HepG2 (cell line): Measurements from ENCODE around the gene KLF7. TPM values are rescaled to one million over a fixed set of nuclear protein-coding genes. Genes with fewer than 3 reads are reported as not detected.

Source experiments
- ATAC-seq: fragments of 200-7000 bp; cut with Tn5 transposase; 3 replicates; pipeline ENCODE4 v1.9.1; 2020; ENCODE audit warnings: mild to moderate bottlenecking, moderate library complexity
- BruUV-seq: library from RNA; stranded (reverse); fragments of 400-500 nt; replicated peaks from 2 replicates; lab custom pipeline; 2021; lab: Mats Ljungman, UMichigan
- CTCF ChIA-PET: fragments of 300-600 bp; formaldehyde crosslinking; extraction: SDS; loops from one replicate; lab custom pipeline; 2021; ENCODE audit warnings: low total read pairs, inconsistent platforms, low intra/inter-chr PET ratio; lab: Yijun Ruan, JAX
- POLR2A ChIA-PET: fragments of 350-600 bp; sonication (Branson Sonifier 250); formaldehyde crosslinking; loops from one replicate; lab custom pipeline; 2020; ENCODE audit warnings: antibody characterized with exemption, inconsistent platforms; lab: Yijun Ruan, JAX
- DNase-seq: peaks from one replicate; pipeline ENCODE4 v3.0.0-alpha.2; 2015; ENCODE audit warnings: low spot score
- FAIRE-seq: peaks from 3 replicates; lab custom pipeline; 2011; peaks lifted over from hg19 to GRCh38; lab: Jason Lieb, UNC
- H2AFZ ChIP-seq: one replicate; pipeline ENCODE4 v1.6.1; 2011; ENCODE audit warnings: low read length, inconsistent platforms
- H3K27ac ChIP-seq: fragments of 300-600 bp; 3 replicates; pipeline ENCODE4 v1.8.0; 2011; ENCODE audit warnings: mixed run types, mild to moderate bottlenecking, mixed read lengths, low read length, inconsistent platforms; ENCODE audit not compliant: insufficient read depth; ENCODE audit errors: extremely low read length
- H3K27me3 ChIP-seq, 2 experiments: fragments of 200-600 bp in 1 of 2; 2 replicates in 1 of 2; 3 replicates in 1 of 2; pipeline versions ENCODE4 v1.6.0 to v1.8.0; 2011; ENCODE audit warnings: low read length in 2 of 2, mild to moderate bottlenecking in 2 of 2, moderate library complexity in 2 of 2, inconsistent platforms in 1 of 2; ENCODE audit not compliant: insufficient read depth in 2 of 2, control insufficient read depth in 1 of 2
- H3K36me3 ChIP-seq, 2 experiments: fragments of 200-600 bp in 1 of 2; replicated peaks in 1 of 2; 2 replicates in 1 of 2; 3 replicates in 1 of 2; pipeline versions ENCODE4 v1.5.1 to v1.8.0; 2011; ENCODE audit warnings: low read length in 2 of 2, inconsistent platforms in 1 of 2; ENCODE audit not compliant: insufficient read depth in 2 of 2, control insufficient read depth in 1 of 2
- H3K4me1 ChIP-seq: 2 replicates; pipeline ENCODE4 v1.5.1; 2012; ENCODE audit warnings: low read length, inconsistent platforms; ENCODE audit not compliant: insufficient read depth
- H3K4me2 ChIP-seq: 2 replicates; pipeline ENCODE4 v1.6.0; 2011; ENCODE audit warnings: low read depth, low read length, inconsistent platforms
- H3K4me3 ChIP-seq, 3 experiments: fragments of 200-600 bp in 1 of 3; sonication (generic), shearing (Covaris generic) in 1 of 3; replicated peaks in 1 of 3; 2 replicates each; pipeline ENCODE4 v1.5.1; 2011 to 2016; ENCODE audit warnings: low read length in 3 of 3, inconsistent platforms in 2 of 3, low read depth in 2 of 3, mild to moderate bottlenecking in 2 of 3, control low read depth in 1 of 3, mixed read lengths in 1 of 3; ENCODE audit not compliant: insufficient read depth in 1 of 3
- H3K79me2 ChIP-seq: one replicate; pipeline ENCODE4 v1.6.1; 2011; ENCODE audit warnings: low read length, inconsistent platforms; ENCODE audit not compliant: insufficient read depth
- H3K9ac ChIP-seq: 2 replicates; pipeline ENCODE4 v1.6.0; 2011; ENCODE audit warnings: mild to moderate bottlenecking, low read depth, low read length, inconsistent platforms; ENCODE audit not compliant: insufficient read depth
- H3K9me3 ChIP-seq: 2 replicates; pipeline ENCODE4 v1.5.1; 2012; ENCODE audit warnings: mild to moderate bottlenecking, low read length
- H4K20me1 ChIP-seq: 2 replicates; pipeline ENCODE4 v1.6.0; 2011; ENCODE audit warnings: inconsistent platforms, mild to moderate bottlenecking, low read length, moderate library complexity; ENCODE audit not compliant: insufficient read depth
- CEBPG ChIP-seq: IDR thresholded peaks from 2 replicates; pipeline ENCODE4 v1.6.1; 2016
- DR1 ChIP-seq: sonication (generic); formaldehyde crosslinking; IDR thresholded peaks from 2 replicates; pipeline ENCODE4 v1.8.0; 2021; ENCODE audit warnings: mild to moderate bottlenecking, missing genetic modification reagents, inconsistent platforms
- ELF4 ChIP-seq: sonication (generic); formaldehyde crosslinking; IDR thresholded peaks from 2 replicates; pipeline ENCODE4 v1.5.0; 2020; ENCODE audit warnings: missing genetic modification reagents, mild to moderate bottlenecking, moderate library complexity, borderline replicate concordance
- FOSL2 ChIP-seq: sonication (generic); formaldehyde crosslinking; IDR thresholded peaks from 2 replicates; pipeline ENCODE4 v1.4.0; 2020; ENCODE audit warnings: missing genetic modification reagents
- FOXM1 ChIP-seq: sonication (generic); formaldehyde crosslinking; IDR thresholded peaks from 2 replicates; pipeline ENCODE4 v1.5.0; 2020; ENCODE audit warnings: missing genetic modification reagents
- GMEB2 ChIP-seq: IDR thresholded peaks from 2 replicates; pipeline ENCODE4 v1.6.1; 2016; ENCODE audit warnings: missing biosample characterization, missing genetic modification reagents, low read depth
- KAT2B ChIP-seq: fragments of 150-350 bp; IDR thresholded peaks from 2 replicates; pipeline ENCODE4 v1.6.1; 2014; ENCODE audit warnings: low read depth, low read length, borderline replicate concordance
- MEIS1 ChIP-seq: sonication (generic); formaldehyde crosslinking; IDR thresholded peaks from 2 replicates; pipeline ENCODE4 v1.9.0; 2021; ENCODE audit warnings: mild to moderate bottlenecking, missing genetic modification reagents, moderate library complexity, borderline replicate concordance
- STAG1 ChIP-seq: sonication (generic); formaldehyde crosslinking; IDR thresholded peaks from 2 replicates; pipeline ENCODE4 v1.4.0; 2020; ENCODE audit warnings: missing genetic modification reagents
- TARDBP ChIP-seq: sonication (generic); formaldehyde crosslinking; IDR thresholded peaks from 2 replicates; pipeline ENCODE4 v1.8.0; 2022; ENCODE audit warnings: mild to moderate bottlenecking, missing genetic modification reagents
- ZNF432 ChIP-seq: sonication (generic); formaldehyde crosslinking; IDR thresholded peaks from 2 replicates; pipeline ENCODE4 v1.5.0; 2020; ENCODE audit warnings: missing genetic modification reagents, mild to moderate bottlenecking, borderline replicate concordance
- ZNF567 ChIP-seq: sonication (generic); formaldehyde crosslinking; IDR thresholded peaks from 2 replicates; pipeline ENCODE4 v1.8.1; 2023; ENCODE audit warnings: mild to moderate bottlenecking, missing genetic modification reagents, borderline replicate concordance
- ZNF569 ChIP-seq: sonication (generic); formaldehyde crosslinking; IDR thresholded peaks from 2 replicates; pipeline ENCODE4 v1.5.0; 2020; ENCODE audit warnings: mild to moderate bottlenecking, missing genetic modification reagents, moderate library complexity, borderline replicate concordance
- WGBS: methylation state at CpG from one replicate; pipeline ENCODE4 v1.1.6; 2017; ENCODE audit warnings: low lambda C conversion rate; 5-methylcytosine and 5-hydroxymethylcytosine counted together
- in situ Hi-C: cut with HindIII; loops from 2 replicates; pipeline ENCODE4 v1.10.0; 2017; ENCODE audit warnings: low pct_unique_long_range_greater_than_20kb; ENCODE audit not compliant: extremely low pct_ligation_motif_present
- intact Hi-C: fragments of 100-400 bp; cut with micrococcal nuclease; formaldehyde crosslinking; loops from one replicate; pipeline ENCODE4 v1.10.0; 2022; ENCODE audit not compliant: unreplicated experiment
- polyA plus RNA-seq, 8 experiments: library from polyadenylated mRNA; depleted of rRNA in 3 of 8; stranded (reverse) in 7 of 8; unstranded in 1 of 8; fragments of >200 nt; fragmentation: Illumina TruSeq in 4 of 8; extraction: Trizol in 4 of 8; gene quantifications; 2 replicates each; pipeline versions ENCODE4 v1.2.1 to v1.2.3, GENCODE V29; 2011 to 2016; ENCODE audit warnings: low read depth in 4 of 8, missing spikeins in 1 of 8, mixed read lengths in 1 of 8; ENCODE audit not compliant: insufficient read depth in 1 of 8
- total RNA-seq, 5 experiments: library from RNA; depleted of rRNA; stranded (reverse); fragments of >200 nt; fragmentation: Illumina TruSeq; extraction: Trizol; gene quantifications; 2 replicates each; pipeline ENCODE4 v1.2.3, GENCODE V29; 2016; ENCODE audit warnings: low read depth in 1 of 5
- TF ChIP-seq, protein P1 (sequence below): sonication (generic); formaldehyde crosslinking; IDR thresholded peaks from 2 replicates; pipeline ENCODE4 v1.5.0; 2020; ENCODE audit warnings: mild to moderate bottlenecking, missing genetic modification reagents, moderate library complexity

Gene KLF7
- total and polyA plus RNA-seq, 2 of the 13 experiments (the other 11 are each of a cell fraction or from before 2014, with no cell fraction given): 2.6 to 5.4 TPM

GRCh38 chr2:207046724-207047123, 119.0 kb downstream of the KLF7 start:
- no peak overlapping the region for H3K9ac ChIP-seq
- H3K36me3 ChIP-seq: no peaks in the 10 kb centered on the region
- no peaks in the 10 kb centered on the region; a peak in 1 of 5 replicates for H3K27me3 ChIP-seq
- 3% methylated on average over 5 of the region's 5 CpGs for WGBS
- BruUV-seq: no TSS peak
- intact Hi-C loops: loop anchor here (10.0 kb wide), 1 partner anchor 118 kb away; the partner anchor contains the start of gene KLF7
- H3K4me1 ChIP-seq: peaks cover 23% of the 10 kb centered on the region
- no peak for FAIRE-seq
- no peak overlapping the region for H3K4me3 ChIP-seq
- no peaks in the 10 kb centered on the region for H3K79me2 ChIP-seq
- TF ChIP-seq CEBPG (CRISPR knock-in tag) (0 out of 2 replicates have a peak, but pooled peaks have one; percentile 6), STAG1 (CRISPR knock-in tag) (peak; percentile 23), FOSL2 (no peak)
- TF ChIP-seq, protein P1, sequence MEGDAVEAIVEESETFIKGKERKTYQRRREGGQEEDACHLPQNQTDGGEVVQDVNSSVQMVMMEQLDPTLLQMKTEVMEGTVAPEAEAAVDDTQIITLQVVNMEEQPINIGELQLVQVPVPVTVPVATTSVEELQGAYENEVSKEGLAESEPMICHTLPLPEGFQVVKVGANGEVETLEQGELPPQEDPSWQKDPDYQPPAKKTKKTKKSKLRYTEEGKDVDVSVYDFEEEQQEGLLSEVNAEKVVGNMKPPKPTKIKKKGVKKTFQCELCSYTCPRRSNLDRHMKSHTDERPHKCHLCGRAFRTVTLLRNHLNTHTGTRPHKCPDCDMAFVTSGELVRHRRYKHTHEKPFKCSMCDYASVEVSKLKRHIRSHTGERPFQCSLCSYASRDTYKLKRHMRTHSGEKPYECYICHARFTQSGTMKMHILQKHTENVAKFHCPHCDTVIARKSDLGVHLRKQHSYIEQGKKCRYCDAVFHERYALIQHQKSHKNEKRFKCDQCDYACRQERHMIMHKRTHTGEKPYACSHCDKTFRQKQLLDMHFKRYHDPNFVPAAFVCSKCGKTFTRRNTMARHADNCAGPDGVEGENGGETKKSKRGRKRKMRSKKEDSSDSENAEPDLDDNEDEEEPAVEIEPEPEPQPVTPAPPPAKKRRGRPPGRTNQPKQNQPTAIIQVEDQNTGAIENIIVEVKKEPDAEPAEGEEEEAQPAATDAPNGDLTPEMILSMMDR (CRISPR knock-in tag): peak; percentile 31
- no peaks in the 10 kb centered on the region for H4K20me1 ChIP-seq
- DNase-seq: no peak
- in situ Hi-C loops: no loop called here
- H3K27ac ChIP-seq: no peak overlapping the region
- H2AFZ ChIP-seq: no peak overlapping the region
- no peaks in the 10 kb centered on the region for H3K9me3 ChIP-seq
- ATAC-seq: peak; percentile 39; the same call in 1 of the 3 replicates
- ChIA-PET POLR2A (no interaction called here), CTCF (no interaction called here)
- no peak overlapping the region for H3K4me2 ChIP-seq

DNA sequence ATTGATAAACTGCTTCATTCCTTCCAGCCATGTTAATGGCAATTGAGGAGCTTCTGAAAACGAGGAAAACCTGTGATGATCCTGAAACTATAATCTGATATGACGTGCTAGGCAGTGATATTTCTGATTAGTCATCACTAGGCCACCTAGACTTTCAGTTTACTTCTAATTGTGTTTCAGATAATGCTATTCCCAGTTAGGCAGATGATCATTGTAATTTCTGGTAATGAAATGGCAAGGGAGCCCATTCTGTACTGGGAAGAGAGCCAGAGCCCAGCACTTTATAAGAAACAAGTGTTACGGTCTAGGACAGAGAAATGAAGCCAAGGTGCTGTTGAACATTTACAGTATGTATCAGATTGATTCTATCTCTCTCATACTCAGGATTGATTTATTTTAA, 120.2 kb downstream of the KLF7 start:
- ATAC-seq (no peak), FAIRE-seq (no peak), DNase-seq (no peak)
- intact Hi-C loops: loop anchor here (10.0 kb wide), 1 partner anchor 119 kb away; the partner anchor contains the start of gene KLF7
- H3K36me3 ChIP-seq: no peaks in the 10 kb centered on the region
- H3K27me3 ChIP-seq: peaks cover 0 to 5% of the 10 kb centered on the region in 2 experiments; a peak in 1 of 5 replicates
- no peaks in the 10 kb centered on the region for H4K20me1 ChIP-seq
- CTCF ChIA-PET: no interaction called here
- WGBS: 44% methylated on average over 3 of the region's 3 CpGs
- TF ChIP-seq FOXM1 (CRISPR knock-in tag) (no peak), MEIS1 (CRISPR knock-in tag) (no peak), GMEB2 (CRISPR knock-in tag) (no peak), ZNF569 (CRISPR knock-in tag) (no peak), ZNF432 (CRISPR knock-in tag) (no peak), KAT2B (no peak), ELF4 (no peak), DR1 (no peak), TARDBP (no peak), ZNF567 (CRISPR knock-in tag) (no peak)
- H3K4me3 ChIP-seq: no peak overlapping the region
- H3K9ac ChIP-seq: no peak overlapping the region
- H3K4me2 ChIP-seq: no peak overlapping the region
- H3K79me2 ChIP-seq: no peaks in the 10 kb centered on the region
- POLR2A ChIA-PET: no interaction called here
- no peaks in the 10 kb centered on the region for H3K9me3 ChIP-seq
- H3K27ac ChIP-seq: no peak overlapping the region
- in situ Hi-C loops: no loop called here
- no TSS peak for BruUV-seq
- no peak overlapping the region for H2AFZ ChIP-seq
- H3K4me1 ChIP-seq: peaks cover 23% of the 10 kb centered on the region
